NCI-H128 (cell line): ENCODE data around the gene VPS36.
"Not testable (repeated sequence)": the region's sequence is repeated elsewhere in the genome, so short reads cannot be mapped to it uniquely, and the experiment has no call there.

Experiments
- DNase-seq: peaks from one replicate; lab custom pipeline; 2025; ENCODE audit not compliant: unreplicated experiment; lab: John Stamatoyannopoulos, UW

Gene VPS36

DNA sequence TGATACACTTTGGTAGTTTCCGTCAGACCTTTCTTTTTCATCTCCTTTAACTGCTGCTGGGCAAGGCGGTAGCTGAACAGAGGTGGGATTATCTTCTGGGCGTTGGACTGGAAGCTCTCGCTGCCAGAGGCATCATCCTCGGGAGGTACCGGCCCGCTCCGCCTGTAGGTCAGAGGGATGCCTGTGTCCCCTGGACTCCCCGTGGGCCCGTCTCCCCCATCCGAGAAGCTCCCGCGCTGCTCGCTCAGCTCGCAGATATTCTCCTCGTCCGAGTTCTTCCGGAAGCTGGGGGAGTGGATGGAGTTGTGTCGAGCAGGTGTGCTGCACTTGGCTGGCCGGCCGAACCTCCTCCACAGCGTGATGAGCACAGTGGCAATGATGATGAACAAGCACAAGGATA lies 72.1 kb downstream of the VPS36 start:
- DNase-seq = no peak

DNA sequence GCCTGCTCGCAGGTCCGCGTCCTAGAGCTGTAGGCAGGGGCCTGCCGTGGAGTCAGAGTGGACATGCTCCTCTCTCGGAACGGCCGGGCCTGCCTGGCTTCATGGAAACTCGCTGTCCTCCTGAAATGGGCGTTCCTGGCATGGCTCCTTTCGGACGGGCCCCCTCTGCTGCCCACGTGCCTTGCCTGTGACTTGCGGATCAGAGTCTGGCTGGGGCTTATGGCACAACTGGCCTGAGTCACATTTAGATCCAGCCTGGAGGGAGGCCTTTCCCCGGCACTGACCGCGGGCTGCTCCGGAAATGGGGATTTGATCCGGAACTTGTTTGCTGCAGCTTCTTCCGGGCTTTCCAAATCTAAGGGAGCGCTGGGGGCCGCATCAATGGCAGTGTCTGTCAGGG lies 72.5 kb downstream of the VPS36 start:
- DNase-seq = no peak

DNA sequence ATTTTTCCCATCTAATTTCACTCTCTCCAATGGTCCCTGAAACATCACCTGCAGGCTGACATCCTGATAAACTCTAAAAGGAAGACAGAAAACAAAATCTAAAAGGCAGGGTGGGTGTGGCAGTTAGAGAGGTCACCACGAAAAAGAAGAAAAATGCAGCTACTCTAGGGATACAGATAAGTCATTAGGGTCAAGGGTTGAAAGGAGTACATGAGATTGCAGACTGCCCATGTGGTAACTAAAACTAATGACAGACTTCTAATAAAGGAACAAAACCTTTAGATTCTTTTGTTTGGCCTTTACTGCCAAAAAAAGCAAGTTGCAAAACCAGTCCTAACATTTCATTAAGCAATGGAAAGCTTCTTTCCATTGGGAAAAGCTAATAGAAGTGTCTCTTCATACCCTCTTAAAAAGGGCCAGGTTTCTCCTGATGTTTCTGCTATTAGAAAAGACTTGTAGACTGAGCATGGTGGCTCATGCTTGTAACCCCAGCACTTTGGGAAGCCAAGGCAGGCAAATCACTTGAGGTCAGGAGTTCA lies 75.5 kb downstream of the VPS36 start:
- DNase-seq = no peak

DNA sequence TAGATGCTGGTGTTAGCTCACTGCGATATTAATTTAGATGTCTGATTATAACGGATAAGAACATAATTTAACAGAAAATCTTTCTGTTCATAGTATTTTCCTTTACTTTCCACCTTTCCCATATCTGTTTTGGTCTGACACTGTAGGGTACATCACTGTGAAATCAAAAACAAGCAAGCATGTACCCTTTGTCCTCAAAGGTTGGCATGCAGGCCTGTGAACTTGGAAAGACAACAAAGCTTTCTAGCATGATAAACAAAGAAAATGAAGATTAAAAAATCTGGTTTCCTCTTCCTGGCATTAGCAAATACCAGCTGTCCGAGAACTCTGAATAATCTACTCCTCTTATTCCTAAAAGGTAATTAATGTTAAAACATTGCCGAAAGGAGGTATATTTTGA lies 76.0 kb downstream of the VPS36 start:
- DNase-seq = no peak

DNA sequence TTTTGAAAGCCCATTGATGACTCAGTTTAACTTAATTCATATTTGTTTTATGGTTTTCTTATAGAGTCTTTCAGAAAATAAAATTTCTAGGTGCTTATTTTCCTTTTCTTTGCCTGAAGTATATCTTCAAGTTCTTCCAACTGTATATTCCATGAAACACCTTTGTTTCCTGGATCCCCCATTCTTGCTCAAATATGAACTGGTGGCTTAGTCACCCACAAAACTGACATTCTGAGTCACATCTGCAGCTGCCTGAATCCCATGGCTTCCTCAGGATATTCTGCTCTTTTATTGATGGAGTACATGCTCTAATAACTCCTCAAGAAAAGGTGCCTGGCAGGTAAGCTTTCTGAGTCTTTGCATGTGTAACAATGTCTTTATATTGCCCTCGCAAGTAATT lies 77.2 kb downstream of the VPS36 start:
- DNase-seq = not testable (repeated sequence)

DNA sequence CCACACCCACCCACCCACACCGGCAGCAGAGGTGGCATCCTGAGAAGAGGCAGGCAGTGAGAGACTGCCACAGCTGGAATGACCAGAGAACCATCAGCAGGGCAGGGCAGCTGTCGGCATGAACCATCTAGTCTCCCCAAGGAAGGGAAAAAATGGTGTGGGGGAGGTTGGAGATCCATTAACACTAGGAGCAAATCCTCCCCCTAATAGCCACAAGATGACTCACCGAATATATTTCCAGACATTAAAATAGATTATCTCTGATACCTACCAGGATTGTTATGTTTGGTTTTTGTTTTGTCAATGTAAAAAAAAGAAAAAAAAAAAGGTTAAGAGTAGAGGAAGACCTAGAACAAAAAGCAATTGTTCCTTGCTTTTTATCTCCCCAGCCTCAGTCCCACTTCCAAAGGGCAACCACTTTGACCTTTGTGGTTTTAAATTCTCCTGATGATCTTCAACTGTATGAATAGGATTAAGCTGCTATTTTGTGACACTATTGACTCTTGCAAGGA lies 78.6 kb downstream of the VPS36 start:
- DNase-seq = no peak

DNA sequence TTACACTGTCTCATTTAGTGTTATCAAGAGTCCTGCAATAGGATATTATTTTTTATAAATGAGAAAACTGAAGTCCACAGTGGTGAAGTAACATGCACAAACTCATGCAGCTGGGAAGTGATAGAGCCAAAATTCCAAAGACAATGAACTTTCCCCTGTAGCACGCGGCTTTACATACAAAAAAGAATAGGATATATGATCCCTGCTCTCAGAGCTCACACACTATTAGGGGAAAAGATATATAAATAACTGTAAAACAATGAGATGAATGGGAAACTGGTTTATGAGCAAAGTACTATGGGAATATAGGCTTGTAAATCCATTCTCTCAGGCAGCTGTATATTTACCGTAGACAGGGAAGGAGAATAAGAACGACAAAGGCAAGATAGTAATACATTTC lies 84.1 kb downstream of the VPS36 start:
- DNase-seq = no peak
